SH-SY5Y (cell line): ENCODE results near the gene CCDC106.

Experiments used
- GATA2 ChIP-seq: IDR thresholded peaks from 2 replicates; pipeline ENCODE4 v1.6.1; 2011; ENCODE audit warnings: mild to moderate bottlenecking, low read depth, low read length
- GATA3 ChIP-seq: IDR thresholded peaks from 2 replicates; pipeline ENCODE4 v1.6.1; 2011; ENCODE audit warnings: low read depth, mild to moderate bottlenecking, low read length, moderate library complexity

GRCh38 chr19:55672418-55672817 is 24.4 kb downstream of the CCDC106 start:
- TF ChIP-seq GATA2 (no peak), GATA3 (no peak)
